Activated CD4-positive, alpha-beta T cell treated with anti-CD3 and anti-CD28 coated beads, Interleukin-2, amount 10 ng/mL, durations not matched to agents 24 days and 14 days (primary cell): ENCODE results near the gene GPR152. TPM values are rescaled to one million over a fixed set of nuclear protein-coding genes. Genes with fewer than 3 reads are reported as not detected.
"Not testable (repeated sequence)": the region's sequence is repeated elsewhere in the genome, so short reads cannot be mapped to it uniquely, and the experiment has no call there.

Experiments
- DNase-seq: peaks from one replicate; pipeline ENCODE4 v3.0.0; 2022
- H3K27ac Mint-ChIP-seq: one replicate; pipeline ENCODE4 v1.8.0; 2022; ENCODE audit warnings: mild to moderate bottlenecking, mixed read lengths
- H3K27me3 Mint-ChIP-seq: one replicate; pipeline ENCODE4 v1.8.0; 2022; ENCODE audit warnings: mixed read lengths
- H3K36me3 Mint-ChIP-seq: one replicate; pipeline ENCODE4 v1.8.0; 2022; ENCODE audit warnings: low read depth, mild to moderate bottlenecking, mixed read lengths
- H3K4me1 Mint-ChIP-seq: one replicate; pipeline ENCODE4 v1.8.0; 2021; ENCODE audit warnings: mixed read lengths
- H3K4me3 Mint-ChIP-seq: one replicate; pipeline ENCODE4 v1.8.0; 2022; ENCODE audit warnings: mild to moderate bottlenecking, moderate library complexity, mixed read lengths
- H3K9me3 Mint-ChIP-seq: one replicate; pipeline ENCODE4 v1.8.0; 2021; ENCODE audit warnings: mixed read lengths
- intact Hi-C: fragments of 100-400 bp; cut with micrococcal nuclease; formaldehyde crosslinking; loops from one replicate; pipeline ENCODE4 v1.15.1; 2023
- total RNA-seq: library from RNA; stranded (reverse); gene quantifications from 2 replicates; pipeline ENCODE4 v1.2.3, GENCODE V29; 2022

GPR152 gene
- total RNA-seq, 1 donor from 2014 or later: not detected

DNA sequence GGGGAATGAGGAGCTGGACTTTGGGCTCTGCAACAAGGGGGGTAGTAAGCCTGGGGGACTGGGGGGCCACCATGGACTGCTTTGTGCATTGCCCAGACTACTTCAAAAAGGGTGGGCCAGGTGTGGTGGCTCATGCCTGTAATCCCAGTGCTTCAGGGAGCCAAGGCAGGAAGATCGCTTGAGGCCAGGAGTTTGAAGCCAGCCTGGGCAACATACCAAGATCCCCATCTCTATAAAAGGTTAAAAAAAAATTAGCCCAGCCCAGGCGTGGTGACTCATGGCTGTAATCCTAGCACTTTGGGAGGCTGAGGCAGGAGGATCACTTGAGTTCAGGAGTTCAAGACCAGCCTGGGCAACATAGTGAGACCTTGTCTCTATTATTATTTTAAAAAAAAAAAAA lies 13.0 kb upstream of the GPR152 start:
- intact Hi-C loops, H3K36me3 Mint-ChIP-seq, H3K9me3 Mint-ChIP-seq, DNase-seq, H3K27me3 Mint-ChIP-seq: not testable (repeated sequence)
- Mint-ChIP-seq H3K4me1 (peaks cover 22% of the 10 kb centered on the region), H3K4me3 (peak overlapping the region; percentile 91), H3K27ac (peak overlapping the region; percentile 92)

DNA sequence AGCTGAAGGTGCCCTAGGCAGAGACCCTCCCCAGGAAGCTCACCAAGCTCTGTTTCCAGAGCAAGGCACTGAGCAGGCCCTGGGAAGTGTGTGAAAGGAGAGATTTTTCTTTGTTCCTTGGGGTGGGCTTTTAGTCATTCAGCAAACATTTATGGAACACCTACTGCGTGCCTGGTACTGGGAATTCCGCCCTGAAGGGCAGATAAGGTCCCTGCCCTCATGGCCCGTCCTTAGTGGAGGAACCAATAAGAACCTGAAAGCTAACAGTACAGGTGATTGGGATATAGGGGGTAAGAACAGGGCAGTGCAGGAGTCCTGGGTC lies 12.6 kb upstream of the GPR152 start:
- Mint-ChIP-seq H3K9me3 (no peaks in the 10 kb centered on the region), H3K27ac (peak overlapping the region; percentile 92)
- intact Hi-C loops: no loop called here

GRCh38 chr11:67464411-67465188 lies 12.1 kb upstream of the GPR152 start:
- peaks cover 7% of the 10 kb centered on the region for H3K36me3 Mint-ChIP-seq
- no peaks in the 10 kb centered on the region for H3K9me3 Mint-ChIP-seq
- DNase-seq: peak; percentile 97
- no peaks in the 10 kb centered on the region for H3K27me3 Mint-ChIP-seq
- intact Hi-C loops: loop anchor here (1.0 kb wide), 3 partner anchors 19 to 61 kb away; partner anchors contain the start of gene AIP
- H3K4me1 Mint-ChIP-seq: peaks cover 21% of the 10 kb centered on the region
- H3K4me3 Mint-ChIP-seq: peak overlapping the region; percentile 91
- H3K27ac Mint-ChIP-seq: peak overlapping the region; percentile 92

More for the DNA sequence above, 12.6 kb upstream of the GPR152 start:
- Mint-ChIP-seq H3K36me3 (peaks cover 7% of the 10 kb centered on the region), H3K4me3 (peak overlapping the region; percentile 91), H3K27me3 (no peaks in the 10 kb centered on the region), H3K4me1 (peaks cover 21% of the 10 kb centered on the region)
- no peak for DNase-seq

DNA sequence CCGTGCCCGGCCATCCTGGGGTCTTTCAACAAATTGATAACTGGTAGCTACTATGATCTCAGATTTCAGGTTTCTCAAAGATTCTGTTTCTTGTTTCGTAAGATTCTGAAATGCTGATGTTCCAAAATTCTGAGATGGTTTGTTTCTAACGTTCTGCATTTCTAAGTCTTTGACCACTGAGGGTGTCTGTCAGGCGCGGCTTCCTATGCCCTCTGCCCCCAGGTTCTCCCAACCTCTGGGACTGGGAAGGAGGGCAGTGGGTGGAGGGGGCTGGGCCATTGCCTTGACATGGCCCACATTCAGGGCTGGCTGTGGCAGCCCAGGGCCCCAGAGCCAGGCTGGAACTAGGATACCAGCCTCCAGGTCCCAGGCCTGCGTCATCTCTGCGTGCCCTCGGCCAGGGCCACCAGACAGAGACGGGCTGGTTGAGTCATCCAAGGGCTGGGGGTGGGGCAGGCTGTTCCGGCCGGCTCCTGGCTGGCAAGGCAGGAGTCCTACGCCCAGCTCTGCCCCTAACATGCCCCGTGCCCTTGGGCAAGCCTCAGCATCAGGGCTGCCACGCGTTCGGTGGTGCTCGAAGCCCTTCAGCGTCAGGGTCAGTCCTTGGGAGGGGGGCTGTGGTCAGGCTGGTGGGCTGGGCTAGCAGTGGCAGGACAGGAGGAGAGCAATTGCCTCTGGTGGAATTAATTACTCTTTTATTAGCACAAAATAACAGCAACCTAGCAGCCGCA lies 11.3 kb upstream of the GPR152 start:
- no peak for DNase-seq
- Mint-ChIP-seq H3K4me3 (peak overlapping the region; percentile 91), H3K4me1 (peaks cover 19% of the 10 kb centered on the region), H3K27ac (peak overlapping the region; percentile 92), H3K27me3 (no peaks in the 10 kb centered on the region), H3K9me3 (no peaks in the 10 kb centered on the region), H3K36me3 (peaks cover 7% of the 10 kb centered on the region)
- intact Hi-C loops: loop anchor here (1.0 kb wide), 3 partner anchors 19 to 61 kb away; partner anchors contain the start of gene AIP

- no peak for DNase-seq
- peaks cover 16% of the 10 kb centered on the region for H3K4me1 Mint-ChIP-seq
- H3K9me3 Mint-ChIP-seq: no peaks in the 10 kb centered on the region
- H3K27me3 Mint-ChIP-seq: no peaks in the 10 kb centered on the region
- peak overlapping the region; percentile 26 for H3K4me3 Mint-ChIP-seq
- H3K27ac Mint-ChIP-seq: no peak overlapping the region
- H3K36me3 Mint-ChIP-seq: peaks cover 7% of the 10 kb centered on the region
- intact Hi-C loops: no loop called here
Observed at GRCh38 chr11:67463186-67463585, 10.7 kb upstream of the GPR152 start.

- intact Hi-C loops: no loop called here
- Mint-ChIP-seq H3K36me3 (no peaks in the 10 kb centered on the region), H3K9me3 (no peaks in the 10 kb centered on the region), H3K27me3 (no peaks in the 10 kb centered on the region), H3K4me1 (no peaks in the 10 kb centered on the region), H3K4me3 (no peak overlapping the region), H3K27ac (no peak overlapping the region)
- no peak for DNase-seq
Observed at GRCh38 chr11:67458266-67458665, 5.7 kb upstream of the GPR152 start.

DNA sequence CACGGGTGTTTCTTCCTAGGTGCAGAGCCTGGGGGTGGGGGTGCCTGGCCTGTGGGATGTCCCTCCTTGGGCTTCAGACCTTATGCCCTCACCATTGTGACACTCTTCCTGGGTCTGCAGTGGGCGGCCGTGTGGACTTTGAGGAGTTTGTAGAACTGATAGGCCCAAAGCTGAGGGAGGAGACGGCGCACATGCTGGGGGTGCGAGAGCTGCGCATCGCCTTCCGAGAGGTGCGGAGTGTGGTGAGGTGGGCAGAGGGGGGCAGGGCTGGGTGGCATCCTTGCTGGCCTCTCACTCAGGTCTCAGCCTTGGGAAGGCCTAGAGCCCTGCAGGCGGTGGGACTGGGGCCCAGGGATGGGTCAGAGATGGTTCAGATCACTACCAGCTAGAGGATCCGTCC lies 4.9 kb upstream of the GPR152 start:
- DNase-seq: no peak
- intact Hi-C loops: no loop called here
- Mint-ChIP-seq H3K4me3 (no peak overlapping the region), H3K27ac (no peak overlapping the region), H3K27me3 (no peaks in the 10 kb centered on the region), H3K9me3 (no peaks in the 10 kb centered on the region), H3K36me3 (no peaks in the 10 kb centered on the region), H3K4me1 (no peaks in the 10 kb centered on the region)

GRCh38 chr11:67456068-67456705 lies 3.7 kb upstream of the GPR152 start:
- DNase-seq: no peak
- Mint-ChIP-seq H3K4me1 (no peaks in the 10 kb centered on the region), H3K4me3 (no peak overlapping the region)

GRCh38 chr11:67455054-67455453 lies 2.5 kb upstream of the GPR152 start, which contains the start of gene CABP4:
Gene CABP4, plus strand, starts transcription at chr11:67455354. Its CDS starts 70 bp downstream, at chr11:67455424.
- Mint-ChIP-seq H3K36me3 (no peaks in the 10 kb centered on the region), H3K4me1 (peaks cover under 1% of the 10 kb centered on the region), H3K27ac (no peak within 1 kb of the TSS), H3K9me3 (no peaks in the 10 kb centered on the region), H3K4me3 (no peak within 1 kb of the TSS), H3K27me3 (no peaks in the 10 kb centered on the region)
- intact Hi-C loops: no loop called here
- no peak for DNase-seq

More at GRCh38 chr11:67456068-67456705, 3.7 kb upstream of the GPR152 start:
- Mint-ChIP-seq H3K27ac (no peak overlapping the region), H3K9me3 (no peaks in the 10 kb centered on the region), H3K36me3 (no peaks in the 10 kb centered on the region), H3K27me3 (no peaks in the 10 kb centered on the region)
- intact Hi-C loops: no loop called here

DNA sequence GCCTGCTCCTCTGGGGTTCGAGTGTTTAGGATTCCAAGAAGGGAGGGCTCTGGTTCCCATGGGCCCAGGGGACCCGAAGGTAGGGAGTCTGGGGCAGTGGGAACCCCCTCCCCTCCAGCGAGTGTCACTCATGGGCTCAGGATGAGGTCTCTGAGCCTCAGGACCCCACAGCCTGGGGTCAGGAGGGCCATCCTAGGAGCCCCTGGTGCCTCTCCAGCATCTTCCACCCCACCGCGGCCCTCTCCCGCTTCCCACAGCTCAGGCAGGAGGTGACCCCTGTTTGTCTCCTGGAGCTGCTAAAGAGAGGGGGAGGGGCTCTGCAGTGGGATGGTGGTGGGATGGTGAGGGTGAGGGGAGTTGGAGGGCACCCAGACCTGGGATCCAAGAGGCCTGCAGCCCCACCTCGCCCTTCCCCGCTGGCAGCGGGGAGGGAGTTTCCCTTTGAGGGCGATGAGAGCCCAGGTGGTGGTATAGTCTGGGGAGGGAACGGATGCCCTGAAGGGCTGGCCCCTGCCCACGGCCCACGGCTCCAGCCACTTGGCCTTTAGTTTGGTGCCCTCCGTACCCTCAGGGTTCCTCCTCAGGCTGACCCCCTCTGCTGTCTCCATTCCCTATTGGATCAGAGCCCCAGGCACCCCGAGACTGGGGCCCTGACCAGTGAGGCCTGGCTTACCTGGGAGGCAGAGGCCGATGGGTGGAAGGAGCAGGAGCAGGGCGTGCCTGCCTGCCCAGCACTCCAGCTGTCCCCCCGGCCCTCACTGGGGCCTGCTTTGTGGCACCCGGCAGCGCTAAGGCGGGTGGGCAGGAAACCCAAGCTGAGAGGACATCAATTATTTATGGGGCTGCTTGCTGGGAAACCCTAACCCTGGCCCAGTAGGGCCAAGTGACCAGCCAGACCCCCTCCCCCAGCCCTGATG lies 1.5 kb upstream of the GPR152 start:
- H3K27me3 Mint-ChIP-seq: peaks cover 3% of the 10 kb centered on the region
- no peaks in the 10 kb centered on the region for H3K9me3 Mint-ChIP-seq
- intact Hi-C loops: no loop called here
- no peaks in the 10 kb centered on the region for H3K36me3 Mint-ChIP-seq
- H3K27ac Mint-ChIP-seq: no peak overlapping the region
- no peak for DNase-seq
- peaks cover 6% of the 10 kb centered on the region for H3K4me1 Mint-ChIP-seq
- H3K4me3 Mint-ChIP-seq: no peak overlapping the region

DNA sequence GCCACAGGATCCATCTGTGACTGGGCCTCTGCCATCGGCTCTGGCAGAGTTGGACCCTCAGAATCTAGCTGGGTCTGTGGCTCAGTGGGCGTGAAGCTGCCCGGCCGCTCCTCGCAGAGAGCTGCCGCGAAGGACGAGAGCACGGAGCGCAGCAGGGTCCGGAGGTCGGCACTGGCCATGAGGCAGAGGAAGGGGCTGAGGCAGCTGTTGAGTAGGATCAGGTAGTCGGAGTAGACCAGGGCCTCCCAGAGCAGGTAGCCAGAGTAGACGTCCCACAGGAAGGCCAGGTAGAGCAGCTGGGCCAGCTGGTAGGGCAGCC lies 912 bp downstream of the GPR152 start:
- H3K27ac Mint-ChIP-seq: no peak overlapping the region
- intact Hi-C loops: no loop called here
- H3K9me3 Mint-ChIP-seq: no peaks in the 10 kb centered on the region
- peaks cover 3% of the 10 kb centered on the region for H3K27me3 Mint-ChIP-seq
- H3K4me1 Mint-ChIP-seq: peaks cover 12% of the 10 kb centered on the region
- H3K4me3 Mint-ChIP-seq: no peak overlapping the region
- H3K36me3 Mint-ChIP-seq: no peaks in the 10 kb centered on the region
- DNase-seq: no peak

DNA sequence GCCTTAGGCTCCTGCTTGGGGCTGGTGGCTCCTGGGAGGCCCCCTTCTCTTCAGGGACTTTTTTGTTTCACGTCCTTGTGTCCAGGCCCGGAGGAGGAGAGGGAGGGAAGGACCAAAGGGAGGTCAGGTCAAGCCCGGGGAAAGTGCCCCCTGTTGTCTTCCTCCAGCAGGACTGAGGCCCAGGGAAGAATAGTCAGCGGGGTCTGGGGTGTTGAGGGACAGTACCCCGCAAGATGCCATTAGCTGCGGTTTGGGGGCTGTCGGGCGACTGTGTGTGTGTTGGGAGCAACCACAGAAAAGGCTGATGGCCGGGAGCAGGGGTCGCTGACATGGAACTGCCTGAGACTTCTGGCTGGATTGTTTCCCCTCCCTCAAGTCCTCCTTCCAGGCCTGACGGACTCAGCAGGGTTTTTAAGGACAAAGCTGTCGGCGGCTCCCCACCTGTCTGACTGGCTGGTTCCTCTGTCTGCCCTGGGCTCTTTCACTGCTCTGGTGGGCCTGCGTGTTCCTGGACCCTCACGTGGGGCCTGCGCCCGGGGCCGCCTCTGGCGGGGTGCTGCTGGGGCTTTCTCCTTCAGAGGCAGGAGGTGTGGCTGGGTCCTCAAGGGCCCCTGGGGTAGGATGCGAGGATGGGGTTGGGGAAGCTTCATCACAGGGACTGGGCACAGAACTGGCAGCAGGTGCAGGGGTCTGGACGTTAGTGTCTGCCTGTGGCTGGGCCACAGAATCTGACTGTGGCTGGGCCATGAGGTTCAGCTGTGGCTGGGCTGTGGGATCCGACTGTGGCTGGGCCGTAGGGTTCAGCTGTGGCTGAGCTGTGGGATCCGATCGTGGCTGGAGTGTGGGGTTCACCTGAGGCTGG lies 1.5 kb downstream of the GPR152 start:
- Mint-ChIP-seq H3K4me3 (no peak overlapping the region), H3K27me3 (peaks cover 3% of the 10 kb centered on the region), H3K9me3 (no peaks in the 10 kb centered on the region), H3K27ac (no peak overlapping the region), H3K36me3 (no peaks in the 10 kb centered on the region), H3K4me1 (peaks cover 16% of the 10 kb centered on the region)
- no peak for DNase-seq
- intact Hi-C loops: no loop called here
